ENCODE measurements around the gene DUX4.
A peak's percentile ranks its signal among the peaks of the same experiment; 100 is the strongest.
"Not testable (repeated sequence)": the region's sequence is repeated elsewhere in the genome, so short reads cannot be mapped to it uniquely, and the experiment has no call there.

The DUX4 gene

GRCh38 chr4:190173428-190173827 lies at the start of gene DUX4:
DUX4 (plus strand) TSS chr4:190173774; CDS start chr4:190173774, 0 bp downstream.
- not testable (repeated sequence) for DNase-seq, ATAC-seq

DNA sequence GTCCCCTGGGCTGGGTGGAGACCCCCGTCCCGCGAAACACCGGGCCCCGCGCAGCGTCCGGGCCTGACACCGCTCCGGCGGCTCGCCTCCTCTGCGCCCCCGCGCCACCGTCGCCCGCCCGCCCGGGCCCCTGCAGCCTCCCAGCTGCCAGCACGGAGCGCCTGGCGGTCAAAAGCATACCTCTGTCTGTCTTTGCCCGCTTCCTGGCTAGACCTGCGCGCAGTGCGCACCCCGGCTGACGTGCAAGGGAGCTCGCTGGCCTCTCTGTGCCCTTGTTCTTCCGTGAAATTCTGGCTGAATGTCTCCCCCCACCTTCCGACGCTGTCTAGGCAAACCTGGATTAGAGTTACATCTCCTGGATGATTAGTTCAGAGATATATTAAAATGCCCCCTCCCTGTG lies 1.9 kb downstream of the DUX4 start:
- not testable (repeated sequence) for ATAC-seq, DNase-seq

GRCh38 chr4:190177727-190178605 lies 4.4 kb downstream of the DUX4 start:
- ATAC-seq (peak; percentile 38), DNase-seq (peak; percentile 5)

DNA sequence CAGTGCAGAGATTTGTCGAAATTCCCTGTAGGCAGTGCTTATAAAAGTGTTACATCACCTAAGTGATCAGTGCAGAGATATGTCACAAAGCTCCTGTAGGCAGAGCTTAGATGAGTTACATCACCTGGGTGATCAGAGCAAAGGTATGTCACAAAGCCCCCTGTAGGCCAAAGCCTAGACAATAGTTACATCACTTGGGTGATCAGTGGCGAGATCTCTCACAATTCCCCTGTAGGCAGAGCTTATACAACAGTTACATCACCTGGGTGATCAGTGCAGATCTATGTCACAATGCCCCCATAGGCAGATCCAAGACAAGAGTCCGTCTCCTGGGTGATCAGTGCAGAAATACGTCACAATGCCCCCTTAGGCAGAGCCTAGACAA lies 5.0 kb downstream of the DUX4 start:
- ATAC-seq: not testable (repeated sequence)

DNA sequence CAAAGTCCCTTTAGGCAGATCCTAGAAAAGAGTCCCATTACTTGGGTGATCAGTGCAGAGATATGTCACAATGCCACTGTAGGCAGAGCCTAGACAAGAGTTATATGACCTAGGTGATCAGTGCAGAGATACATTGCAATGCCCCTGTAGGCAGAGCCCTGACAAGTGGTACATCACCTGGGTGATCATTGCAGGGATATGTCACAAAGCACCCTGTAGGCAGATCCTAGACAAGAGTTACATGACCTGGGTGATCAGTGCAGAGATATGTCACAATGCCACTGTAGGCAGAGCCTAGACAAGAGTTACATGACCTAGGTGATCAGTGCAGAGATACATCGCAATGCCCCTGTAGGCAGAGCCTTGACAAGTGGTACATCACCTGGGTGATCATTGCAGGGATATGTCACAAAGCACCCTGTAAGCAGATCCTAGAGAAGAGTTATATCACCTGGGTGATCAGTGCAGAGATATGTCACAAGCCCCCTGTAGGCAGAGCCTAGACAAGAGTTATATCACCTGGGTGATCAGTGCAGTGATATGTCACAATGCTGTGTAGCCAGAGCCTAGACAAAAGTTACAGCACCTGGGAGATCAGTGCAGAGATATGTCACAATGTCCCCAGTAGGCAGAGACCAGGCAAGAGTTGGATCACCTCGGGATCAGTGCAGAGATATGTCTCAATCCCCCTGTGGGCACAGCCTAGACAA lies 5.6 kb downstream of the DUX4 start:
- peak; percentile 68 for ATAC-seq
- not testable (repeated sequence) for DNase-seq

More for the DNA sequence above, 5.0 kb downstream of the DUX4 start:
- not testable (repeated sequence) for DNase-seq

GRCh38 chr4:190179740-190180094 lies 6.1 kb downstream of the DUX4 start:
- not testable (repeated sequence) for DNase-seq
- peak; percentile 29 for ATAC-seq

- not testable (repeated sequence) for ATAC-seq, DNase-seq
Observed at GRCh38 chr4:190180947-190181346, 7.4 kb downstream of the DUX4 start.

DNA sequence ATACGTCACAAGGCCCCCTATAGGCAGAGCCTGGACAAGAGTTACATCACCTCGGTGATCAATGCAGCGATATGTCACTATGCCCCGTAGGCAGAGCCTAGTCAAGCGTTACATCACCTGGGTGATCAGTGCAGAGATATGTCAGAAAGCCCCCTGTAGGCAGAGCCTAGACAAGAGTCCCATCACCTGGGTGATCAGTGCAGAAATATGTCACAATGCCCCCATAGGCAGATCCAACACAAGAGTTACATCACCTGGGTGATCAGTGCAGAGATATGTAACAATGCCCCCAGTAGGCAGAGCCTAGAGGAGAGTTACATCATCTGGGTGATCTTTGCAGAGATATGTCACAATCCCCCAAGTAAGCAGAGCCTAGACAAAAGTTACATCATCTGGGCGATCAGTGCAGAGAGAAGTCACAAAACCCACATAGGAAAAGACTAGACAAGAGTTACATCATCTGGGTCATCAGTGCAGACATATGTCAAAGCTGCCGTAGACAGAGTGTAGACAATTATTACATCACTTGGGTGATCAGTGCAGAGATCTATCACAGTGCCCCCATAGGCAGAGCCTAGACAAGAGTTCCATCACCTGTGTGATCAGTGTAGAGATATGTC lies 8.0 kb downstream of the DUX4 start:
- not testable (repeated sequence) for ATAC-seq
- peak; percentile 5 for DNase-seq

DNA sequence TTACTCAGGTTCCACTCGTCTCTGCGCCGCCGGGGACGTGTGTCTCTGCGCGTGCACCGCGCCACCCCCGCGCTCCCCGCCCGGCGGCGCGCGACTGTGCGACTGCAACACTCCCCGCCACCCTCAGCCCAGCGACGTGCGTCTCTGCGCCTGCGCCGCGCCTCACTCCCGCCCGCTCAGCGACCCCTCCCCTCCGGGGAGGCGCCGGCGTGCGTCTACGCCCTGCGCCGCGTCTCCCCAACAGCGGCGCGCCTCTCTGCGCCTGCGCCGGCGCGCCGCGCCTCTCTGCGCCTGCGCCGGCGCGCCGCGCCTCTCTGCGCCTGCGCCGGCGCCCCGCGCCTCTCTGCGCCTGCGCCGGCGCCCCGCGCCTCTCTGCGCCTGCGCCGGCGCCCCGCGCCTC lies 29.9 kb downstream of the DUX4 start:
- not testable (repeated sequence) for DNase-seq, ATAC-seq
